MCF 10A (cell line): ENCODE data around the gene MACF1. TPM values are rescaled to one million over a fixed set of nuclear protein-coding genes. Genes with fewer than 3 reads are reported as not detected.

Experiments
- BruUV-seq: library from RNA; stranded (reverse); fragments of 400-500 nt; replicated peaks from 2 replicates; lab custom pipeline; 2021; lab: Mats Ljungman, UMichigan
- CTCF ChIA-PET: fragments of 300-600 bp; sonication (Branson Sonifier 250); formaldehyde crosslinking; extraction: SDS; loops from one replicate; lab custom pipeline; 2021; ENCODE audit warnings: antibody characterized with exemption, inconsistent platforms; lab: Yijun Ruan, JAX
- POLR2A ChIA-PET: fragments of 300-600, 350-650 bp; sonication (Branson Sonifier 250); formaldehyde crosslinking; extraction: SDS; loops from one replicate; lab custom pipeline; 2020; ENCODE audit warnings: antibody characterized with exemption, inconsistent platforms; lab: Yijun Ruan, JAX
- DNase-seq: peaks from one replicate; pipeline ENCODE4 v3.0.0-alpha.2; 2018; ENCODE audit not compliant: unreplicated experiment
- H3K27ac Mint-ChIP-seq: one replicate; pipeline ENCODE4 v1.8.0; 2022; ENCODE audit warnings: mild to moderate bottlenecking, low read depth, mixed read lengths; ENCODE audit not compliant: unreplicated experiment
- H3K27me3 Mint-ChIP-seq: one replicate; pipeline ENCODE4 v1.8.0; 2022; ENCODE audit warnings: mixed read lengths; ENCODE audit not compliant: insufficient read depth, unreplicated experiment
- H3K36me3 Mint-ChIP-seq: one replicate; pipeline ENCODE4 v1.8.0; 2022; ENCODE audit warnings: mild to moderate bottlenecking, moderate library complexity, mixed read lengths; ENCODE audit not compliant: insufficient read depth, unreplicated experiment
- H3K4me1 Mint-ChIP-seq: one replicate; pipeline ENCODE4 v1.8.0; 2022; ENCODE audit warnings: mixed read lengths; ENCODE audit not compliant: insufficient read depth, unreplicated experiment
- H3K4me3 Mint-ChIP-seq: one replicate; pipeline ENCODE4 v1.8.0; 2022; ENCODE audit warnings: mild to moderate bottlenecking, moderate library complexity, mixed read lengths; ENCODE audit not compliant: unreplicated experiment
- H3K9me3 Mint-ChIP-seq: one replicate; pipeline ENCODE4 v1.8.0; 2022; ENCODE audit warnings: mixed read lengths; ENCODE audit not compliant: unreplicated experiment
- CTCF ChIP-seq: fragments of 200-600 bp; IDR thresholded peaks from one replicate; pipeline ENCODE4 v1.8.0; 2022; ENCODE audit warnings: antibody characterized with exemption, mild to moderate bottlenecking; ENCODE audit not compliant: unreplicated experiment
- intact Hi-C: fragments of 100-400 bp; cut with micrococcal nuclease; formaldehyde crosslinking; loops from 2 replicates; pipeline ENCODE4 v1.14.1; 2022
- total RNA-seq: library from RNA; stranded (reverse); gene quantifications from 2 replicates; pipeline ENCODE4 v1.2.3, GENCODE V29; 2022

MACF1 gene
- total RNA-seq, 1 experiment from 2014 or later, result 188 TPM

GRCh38 chr1:39332828-39333227, 128.3 kb downstream of the MACF1 start:
- DNase-seq, result no peak
- intact Hi-C loops, result no loop called here
- ChIA-PET POLR2A (interaction anchor here (0.7 kb wide), 1 partner anchor 76 kb away, joined by 4 read pairs; no protein-coding TSS in a partner anchor), CTCF (interaction anchor here (0.5 to 1.6 kb wide), 3 partner anchors 45 to 234 kb away, joined by 4 to 7 read pairs (median 7); no protein-coding TSS in a partner anchor)
- Mint-ChIP-seq H3K27ac (no peak overlapping the region), H3K9me3 (no peaks in the 10 kb centered on the region), H3K4me1 (no peaks in the 10 kb centered on the region), H3K36me3 (peaks cover 71% of the 10 kb centered on the region), H3K27me3 (no peaks in the 10 kb centered on the region), H3K4me3 (no peak overlapping the region)
- no TSS peak for BruUV-seq
- TF ChIP-seq CTCF, result no peak

DNA sequence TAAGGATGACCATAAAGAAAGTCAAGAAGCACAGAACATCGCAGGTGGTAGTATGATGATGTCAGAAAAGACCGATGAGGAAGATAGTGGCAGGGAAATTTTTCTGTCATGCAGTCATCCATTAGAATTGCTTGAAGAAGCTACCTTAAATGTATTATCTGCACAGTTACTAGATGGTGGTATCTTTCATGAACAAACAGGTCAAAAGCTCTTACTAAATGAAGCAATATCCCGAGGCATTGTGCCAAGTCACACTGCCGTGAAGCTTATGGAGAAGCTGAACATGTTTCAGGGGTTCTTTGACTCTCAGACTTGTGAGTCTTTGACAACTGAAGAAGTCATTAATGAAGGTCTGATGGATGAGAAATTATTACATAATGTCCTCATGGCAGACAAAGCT, 128.8 kb downstream of the MACF1 start:
- H3K27me3 Mint-ChIP-seq, result no peaks in the 10 kb centered on the region
- no peak overlapping the region for H3K27ac Mint-ChIP-seq
- peak; percentile 24 for DNase-seq
- no peak for TF ChIP-seq CTCF
- peaks cover 75% of the 10 kb centered on the region for H3K36me3 Mint-ChIP-seq
- POLR2A ChIA-PET, result no interaction called here
- BruUV-seq, result no TSS peak
- intact Hi-C loops, result no loop called here
- no peak overlapping the region for H3K4me3 Mint-ChIP-seq
- H3K4me1 Mint-ChIP-seq, result no peaks in the 10 kb centered on the region
- H3K9me3 Mint-ChIP-seq, result no peaks in the 10 kb centered on the region
- CTCF ChIA-PET, result interaction anchor here (0.6 to 1.6 kb wide), 3 partner anchors 75 to 235 kb away, joined by 4 to 7 read pairs (median 4); no protein-coding TSS in a partner anchor

DNA sequence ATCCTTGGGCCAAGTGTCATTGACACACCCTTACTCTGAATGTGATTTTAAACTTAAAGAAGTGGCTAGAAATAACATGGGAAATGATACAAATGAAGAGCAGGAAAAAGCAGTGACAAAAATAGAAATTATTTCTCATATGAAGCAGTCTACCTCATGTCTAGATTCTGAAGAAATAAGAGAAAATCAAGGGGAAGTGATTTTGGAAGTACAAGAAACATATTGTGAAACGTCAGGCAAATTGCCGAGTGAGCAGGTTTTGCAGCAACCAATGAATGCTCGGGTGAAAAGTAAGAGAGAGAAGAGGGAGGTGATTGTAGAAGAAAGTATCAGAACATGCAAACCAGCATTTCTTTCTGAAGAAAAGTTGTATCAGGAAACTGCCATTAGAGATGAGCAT, 130.7 kb downstream of the MACF1 start:
- no peaks in the 10 kb centered on the region for H3K9me3 Mint-ChIP-seq
- H3K4me1 Mint-ChIP-seq, result no peaks in the 10 kb centered on the region
- ChIA-PET CTCF (no interaction called here), POLR2A (interaction anchor here (0.5 kb wide), 1 partner anchor 132 kb away, joined by 3 read pairs; no protein-coding TSS in a partner anchor)
- DNase-seq, result no peak
- H3K27ac Mint-ChIP-seq, result no peak overlapping the region
- no peak for TF ChIP-seq CTCF
- no TSS peak for BruUV-seq
- no peak overlapping the region for H3K4me3 Mint-ChIP-seq
- no peaks in the 10 kb centered on the region for H3K27me3 Mint-ChIP-seq
- intact Hi-C loops, result no loop called here
- peaks cover 80% of the 10 kb centered on the region for H3K36me3 Mint-ChIP-seq

GRCh38 chr1:39337067-39337466, 132.6 kb downstream of the MACF1 start:
- Mint-ChIP-seq H3K9me3 (no peaks in the 10 kb centered on the region), H3K27ac (no peak overlapping the region), H3K4me1 (no peaks in the 10 kb centered on the region), H3K27me3 (no peaks in the 10 kb centered on the region), H3K36me3 (peaks cover 80% of the 10 kb centered on the region), H3K4me3 (no peak overlapping the region)
- BruUV-seq, result no TSS peak
- no peak for TF ChIP-seq CTCF
- intact Hi-C loops, result no loop called here
- CTCF ChIA-PET, result interaction anchor here (0.6 to 0.9 kb wide), 2 partner anchors 79 to 245 kb away, joined by 3 to 4 read pairs; no protein-coding TSS in a partner anchor
- POLR2A ChIA-PET, result no interaction called here
- DNase-seq, result no peak
